Right lobe of liver (tissue), 4 donors: Measurements from ENCODE around the gene FUOM.

ENCODE experiments used
- POLR2A ChIP-seq: fragments of 450-650 bp; IDR thresholded peaks from one replicate; pipeline ENCODE4 v1.6.1; 2017; ENCODE audit warnings: antibody characterized with exemption, mild to moderate bottlenecking
- TF ChIP-seq, protein P1 (sequence below), 4 donors: fragments of 200-600 bp in 3 of 4; fragments of 450-650 bp in 1 of 4; IDR thresholded peaks; one replicate each; pipeline versions ENCODE4 v1.5.1 to v1.8.0; 2016 to 2022; ENCODE audit warnings: antibody characterized with exemption in 4 of 4, mild to moderate bottlenecking in 2 of 4
- donor health status: DM: no; HTN: no; CAD: no.
- donor health status: DM: no; HTN: no; CAD: no.
- donor health status: DM: no; HTN: yes; CAD: no.

DNA sequence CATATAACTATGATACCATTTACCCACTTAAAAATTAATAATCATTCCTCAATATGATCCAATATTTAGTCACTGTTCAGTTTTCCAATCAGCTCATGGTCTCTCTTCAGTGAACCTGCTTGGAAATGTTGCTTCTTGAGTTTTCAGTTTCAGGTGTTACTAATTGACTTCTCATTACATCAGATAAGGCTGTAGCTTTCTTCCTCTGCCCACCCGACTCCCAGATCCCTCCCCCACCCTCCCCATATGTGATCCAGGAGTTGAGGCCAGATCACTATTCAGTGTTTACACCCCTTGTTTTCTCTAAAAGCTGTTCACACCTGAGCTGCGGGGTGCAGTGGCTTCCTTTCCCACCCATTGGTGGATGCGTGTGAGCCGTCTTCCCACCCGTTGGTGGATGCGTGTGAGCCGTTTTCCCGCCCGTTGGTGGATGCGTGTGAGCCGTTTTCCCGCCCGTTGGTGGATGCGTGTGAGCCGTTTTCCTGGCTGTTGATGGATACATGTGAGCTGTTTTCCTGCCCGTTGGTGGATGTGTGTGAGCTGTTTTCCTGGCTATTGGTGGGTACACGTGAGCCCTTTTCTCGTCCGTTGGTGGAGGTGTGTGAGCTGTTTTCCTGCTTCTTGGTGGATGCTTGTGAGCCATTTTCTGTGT, 32.9 kb upstream of the FUOM start:
- TF ChIP-seq, protein P1, sequence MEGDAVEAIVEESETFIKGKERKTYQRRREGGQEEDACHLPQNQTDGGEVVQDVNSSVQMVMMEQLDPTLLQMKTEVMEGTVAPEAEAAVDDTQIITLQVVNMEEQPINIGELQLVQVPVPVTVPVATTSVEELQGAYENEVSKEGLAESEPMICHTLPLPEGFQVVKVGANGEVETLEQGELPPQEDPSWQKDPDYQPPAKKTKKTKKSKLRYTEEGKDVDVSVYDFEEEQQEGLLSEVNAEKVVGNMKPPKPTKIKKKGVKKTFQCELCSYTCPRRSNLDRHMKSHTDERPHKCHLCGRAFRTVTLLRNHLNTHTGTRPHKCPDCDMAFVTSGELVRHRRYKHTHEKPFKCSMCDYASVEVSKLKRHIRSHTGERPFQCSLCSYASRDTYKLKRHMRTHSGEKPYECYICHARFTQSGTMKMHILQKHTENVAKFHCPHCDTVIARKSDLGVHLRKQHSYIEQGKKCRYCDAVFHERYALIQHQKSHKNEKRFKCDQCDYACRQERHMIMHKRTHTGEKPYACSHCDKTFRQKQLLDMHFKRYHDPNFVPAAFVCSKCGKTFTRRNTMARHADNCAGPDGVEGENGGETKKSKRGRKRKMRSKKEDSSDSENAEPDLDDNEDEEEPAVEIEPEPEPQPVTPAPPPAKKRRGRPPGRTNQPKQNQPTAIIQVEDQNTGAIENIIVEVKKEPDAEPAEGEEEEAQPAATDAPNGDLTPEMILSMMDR (IDR thresholded peaks at IDR 0.05) = no peak
- TF ChIP-seq POLR2A = no peak
